Activated CD4-positive, CD25-positive, alpha-beta regulatory T cell treated with anti-CD3 and anti-CD28 coated beads, Interleukin-2, amount 50 U/mL, for 72 hours (primary cell): ENCODE measurements around the gene EID3.

Experiments used
- DNase-seq: peaks from one replicate; pipeline ENCODE4 v3.0.0; 2021

The EID3 gene

DNA sequence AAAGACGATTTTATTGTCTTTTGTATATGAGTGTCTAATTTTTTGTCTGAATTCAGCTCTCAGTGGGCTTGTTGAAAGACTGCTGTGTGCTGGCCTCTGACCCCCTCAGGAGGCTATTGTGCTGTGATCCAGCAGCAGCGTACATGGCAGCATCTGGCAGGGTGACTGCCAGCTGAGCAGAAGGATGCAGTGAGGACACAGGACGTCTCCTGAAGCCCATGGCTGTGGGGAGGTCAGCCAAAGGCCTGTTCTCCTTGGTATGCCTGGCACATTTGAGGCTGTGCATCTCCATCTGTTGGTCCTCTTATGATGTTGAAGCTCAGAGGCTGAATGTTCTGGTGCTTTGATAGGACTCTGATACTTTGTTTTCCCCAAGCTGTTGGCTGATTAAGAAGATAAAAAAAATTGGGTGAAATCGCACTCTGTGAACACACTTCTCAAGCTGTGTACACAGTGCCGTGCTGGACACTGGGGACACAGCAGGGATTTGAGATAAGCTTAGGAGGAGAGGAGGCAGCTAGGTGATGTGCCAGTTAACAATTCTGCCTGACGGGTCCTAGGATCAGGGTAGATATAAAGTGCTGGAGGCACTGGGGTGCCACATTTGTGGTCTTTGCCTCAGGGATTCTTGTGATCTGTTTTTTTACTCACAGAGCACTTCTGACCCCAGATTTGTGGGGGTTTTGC, 37.5 kb downstream of the EID3 start:
- DNase-seq, result no peak

- DNase-seq, result no peak
Measured at GRCh38 chr12:104342147-104342546, 38.6 kb downstream of the EID3 start.

- no peak for DNase-seq
Measured at GRCh38 chr12:104342635-104343249, 39.2 kb downstream of the EID3 start.

DNA sequence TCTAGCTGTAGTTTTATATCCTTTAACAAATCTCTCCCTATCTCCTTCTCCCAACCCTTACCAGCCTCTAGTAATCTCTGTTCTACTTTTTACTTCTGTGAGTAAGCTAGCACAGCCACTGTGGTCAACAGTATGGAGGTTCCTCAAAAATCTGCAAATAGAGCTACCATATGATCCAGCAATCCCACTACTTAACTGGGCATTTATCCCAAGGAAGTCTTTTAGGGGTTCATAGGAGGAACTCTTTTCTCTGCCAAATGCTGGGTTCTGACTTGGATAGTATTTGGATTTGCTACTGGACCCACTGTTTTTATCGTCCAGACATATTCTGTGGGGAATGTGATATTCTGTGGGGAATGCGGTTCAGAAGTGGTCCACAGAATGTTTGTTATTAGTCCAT, 41.1 kb downstream of the EID3 start:
- DNase-seq, result no peak

DNA sequence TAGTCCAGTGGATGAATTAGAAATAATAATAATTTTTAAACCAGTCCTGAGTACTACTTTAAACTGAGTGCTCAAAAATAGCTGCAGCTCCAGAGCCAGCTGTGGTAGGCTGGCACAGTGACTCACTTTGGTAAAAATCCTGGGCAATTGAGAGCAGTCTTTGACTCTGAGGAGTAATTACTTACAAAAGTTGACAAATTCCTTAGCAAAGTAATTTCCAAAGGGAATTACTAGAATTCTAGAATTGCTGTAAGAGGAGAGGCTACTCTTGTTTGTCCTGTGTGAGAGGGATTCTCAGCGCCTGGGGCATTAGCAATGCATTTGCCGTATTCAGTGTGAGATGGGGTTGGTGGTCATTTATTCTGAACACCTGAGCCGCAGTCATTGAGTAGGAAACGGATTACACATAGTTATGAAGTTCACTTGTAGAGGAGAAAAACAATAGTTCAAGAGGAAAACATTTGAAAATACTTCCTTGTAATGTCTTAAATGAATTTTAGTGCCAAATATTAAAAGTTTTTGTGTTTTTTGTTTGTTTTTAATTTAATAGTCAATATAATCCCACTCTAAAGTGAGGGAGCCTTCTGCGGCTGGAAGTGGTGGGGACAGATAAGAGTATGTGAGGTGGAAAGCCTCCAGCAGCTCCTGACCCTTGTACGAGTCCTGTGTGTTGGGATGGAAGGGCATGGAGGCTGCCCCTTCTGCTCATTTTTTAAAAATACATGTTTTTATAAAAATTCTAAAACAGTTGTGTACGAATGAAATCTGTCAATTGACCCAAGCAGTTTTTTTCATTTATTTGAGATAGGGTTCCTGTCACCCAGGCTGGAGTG, 41.9 kb downstream of the EID3 start:
- DNase-seq, result no peak

DNA sequence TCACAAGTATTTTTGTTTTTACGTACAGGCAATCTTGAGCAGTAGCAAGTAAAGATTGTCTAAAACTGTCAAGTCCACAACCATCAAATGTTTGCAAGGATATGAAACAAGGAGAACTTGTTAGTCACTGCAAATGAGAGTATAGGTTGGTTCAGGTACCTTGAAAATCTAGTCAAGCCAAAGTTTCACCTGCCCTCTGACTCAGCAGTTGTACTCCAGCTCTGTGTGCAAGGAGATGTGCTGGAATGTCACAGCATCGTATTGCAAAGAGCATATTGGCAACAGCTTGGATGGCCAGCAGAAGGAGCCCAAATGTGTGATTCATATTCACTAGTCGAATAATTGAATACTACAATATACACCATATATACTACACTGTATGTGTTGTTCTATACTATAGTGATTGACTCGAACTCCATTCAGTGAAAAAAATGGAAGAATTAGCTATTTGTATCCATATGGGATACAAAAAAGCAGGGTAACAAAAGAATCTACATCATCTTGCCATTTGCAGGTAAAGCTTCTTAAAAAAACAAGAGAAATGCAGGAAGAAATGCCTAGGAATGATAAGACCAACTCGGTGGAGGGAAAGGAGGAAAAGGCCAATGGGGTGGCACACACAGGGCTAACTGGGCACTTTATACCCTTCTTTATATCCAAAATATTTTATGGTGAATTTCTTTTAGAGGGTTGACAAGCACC, 44.0 kb downstream of the EID3 start:
- DNase-seq, result no peak

GRCh38 chr12:104348283-104348993, 44.9 kb downstream of the EID3 start:
- DNase-seq, result no peak

GRCh38 chr12:104348994-104349494, 45.5 kb downstream of the EID3 start:
- DNase-seq, result no peak

DNA sequence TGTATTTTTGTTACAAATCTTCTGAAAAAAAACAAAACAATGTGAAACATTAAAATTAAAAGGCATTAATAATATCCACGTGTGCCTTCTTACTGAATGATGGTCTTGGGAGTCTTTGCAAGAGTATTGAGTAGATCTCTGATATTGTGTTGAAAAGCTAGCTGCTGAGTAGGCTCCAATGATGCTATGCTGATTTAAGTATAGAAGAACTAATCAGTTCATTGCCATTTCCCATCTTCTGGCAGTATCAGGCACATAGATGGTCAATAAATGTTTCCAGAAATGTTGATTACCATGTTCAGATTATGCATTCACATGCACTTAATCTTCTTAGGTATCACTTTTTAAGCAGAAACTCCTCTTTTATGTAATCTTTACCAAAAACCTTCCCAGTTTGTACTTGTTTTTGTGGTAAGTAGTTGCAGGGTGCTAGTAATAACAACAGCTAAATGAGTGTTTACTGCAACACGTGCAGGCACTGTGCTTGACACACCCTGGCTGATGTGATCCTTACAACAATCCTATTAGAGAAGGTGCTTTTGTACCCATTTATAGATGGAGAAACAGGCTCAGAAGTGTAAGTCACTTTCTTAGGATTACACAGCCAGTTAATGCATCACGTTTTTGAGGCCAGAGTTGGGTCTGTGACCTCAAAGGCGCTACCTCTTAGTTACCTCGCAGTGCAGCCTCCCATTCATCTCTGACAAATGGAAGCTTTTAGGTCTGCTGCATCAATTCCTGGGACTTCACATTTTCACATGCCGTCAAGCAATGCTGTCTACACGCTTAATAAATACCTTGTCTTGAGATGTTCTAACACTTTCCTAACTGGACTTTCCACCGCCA, 46.9 kb downstream of the EID3 start:
- no peak for DNase-seq

DNA sequence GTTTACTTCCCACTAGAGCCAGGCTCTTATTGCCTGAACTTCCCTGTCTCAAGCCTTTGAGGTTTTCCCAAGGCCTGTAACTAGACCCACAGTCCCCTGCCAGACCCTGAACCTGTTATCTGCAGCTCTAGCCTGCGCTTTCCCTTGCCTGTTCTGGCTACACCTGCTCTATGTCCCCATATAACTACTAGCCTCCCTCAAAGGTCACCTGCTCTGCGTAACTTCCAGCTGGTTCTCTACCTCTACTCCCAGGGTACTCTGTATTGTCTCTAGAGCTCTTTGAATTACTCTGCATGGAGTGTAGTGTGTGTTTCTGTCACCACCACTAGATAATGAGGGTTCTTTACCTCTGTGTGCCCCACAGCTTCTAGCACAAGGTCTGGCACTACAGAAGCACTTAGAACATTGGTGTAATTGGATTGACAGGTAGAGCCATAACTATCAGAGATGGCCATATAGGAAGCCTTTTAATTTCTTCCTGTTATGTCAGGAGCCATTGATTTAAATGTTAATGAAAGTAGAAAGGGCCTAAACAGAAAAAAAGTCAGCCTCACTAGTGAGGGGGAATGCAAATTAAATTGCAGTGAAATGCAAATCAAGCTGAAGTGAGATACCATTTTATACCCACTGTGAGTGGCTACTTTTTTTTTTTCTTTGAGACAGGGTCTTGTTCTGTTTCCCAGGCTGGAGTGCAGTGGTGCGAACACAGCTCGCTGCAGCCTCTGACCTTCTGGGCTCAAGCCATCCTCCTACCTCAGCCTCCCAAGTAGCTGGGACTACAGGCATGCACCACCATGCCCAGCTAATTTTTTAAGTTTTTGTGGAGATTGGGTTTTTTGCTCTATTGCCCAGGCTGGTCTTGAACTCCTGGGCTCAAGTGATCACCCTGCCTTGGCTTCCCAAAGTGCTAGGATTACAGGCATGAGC, 47.8 kb downstream of the EID3 start:
- DNase-seq, result no peak

DNA sequence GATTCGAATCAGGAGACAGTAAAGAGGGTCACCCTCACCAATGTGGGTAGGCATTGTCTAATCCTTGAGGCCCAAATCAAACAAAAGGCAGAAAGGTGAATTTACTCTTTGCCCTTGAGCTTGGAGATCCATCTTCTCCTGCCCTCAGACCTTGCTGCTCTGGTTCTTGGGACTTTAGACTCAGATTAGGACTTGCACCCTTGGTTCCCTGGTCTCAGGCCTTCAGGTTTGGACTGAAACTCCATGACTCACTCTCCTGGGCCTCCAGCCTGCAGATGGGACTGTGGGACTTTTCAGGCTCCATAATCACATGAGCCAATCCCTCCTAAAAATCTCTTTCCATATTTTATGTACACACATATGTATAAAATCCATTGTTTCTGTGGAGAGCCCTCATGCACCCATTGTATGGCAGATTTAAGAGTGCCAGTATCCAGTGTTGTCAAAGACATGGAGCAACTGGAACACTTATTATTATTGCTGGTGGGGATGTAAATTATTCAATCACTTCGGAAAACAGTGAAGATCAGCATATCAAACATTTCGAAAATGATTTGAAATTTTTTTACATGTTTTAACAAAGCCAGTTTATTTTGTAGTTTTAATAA, 48.7 kb downstream of the EID3 start:
- DNase-seq, result no peak

DNA sequence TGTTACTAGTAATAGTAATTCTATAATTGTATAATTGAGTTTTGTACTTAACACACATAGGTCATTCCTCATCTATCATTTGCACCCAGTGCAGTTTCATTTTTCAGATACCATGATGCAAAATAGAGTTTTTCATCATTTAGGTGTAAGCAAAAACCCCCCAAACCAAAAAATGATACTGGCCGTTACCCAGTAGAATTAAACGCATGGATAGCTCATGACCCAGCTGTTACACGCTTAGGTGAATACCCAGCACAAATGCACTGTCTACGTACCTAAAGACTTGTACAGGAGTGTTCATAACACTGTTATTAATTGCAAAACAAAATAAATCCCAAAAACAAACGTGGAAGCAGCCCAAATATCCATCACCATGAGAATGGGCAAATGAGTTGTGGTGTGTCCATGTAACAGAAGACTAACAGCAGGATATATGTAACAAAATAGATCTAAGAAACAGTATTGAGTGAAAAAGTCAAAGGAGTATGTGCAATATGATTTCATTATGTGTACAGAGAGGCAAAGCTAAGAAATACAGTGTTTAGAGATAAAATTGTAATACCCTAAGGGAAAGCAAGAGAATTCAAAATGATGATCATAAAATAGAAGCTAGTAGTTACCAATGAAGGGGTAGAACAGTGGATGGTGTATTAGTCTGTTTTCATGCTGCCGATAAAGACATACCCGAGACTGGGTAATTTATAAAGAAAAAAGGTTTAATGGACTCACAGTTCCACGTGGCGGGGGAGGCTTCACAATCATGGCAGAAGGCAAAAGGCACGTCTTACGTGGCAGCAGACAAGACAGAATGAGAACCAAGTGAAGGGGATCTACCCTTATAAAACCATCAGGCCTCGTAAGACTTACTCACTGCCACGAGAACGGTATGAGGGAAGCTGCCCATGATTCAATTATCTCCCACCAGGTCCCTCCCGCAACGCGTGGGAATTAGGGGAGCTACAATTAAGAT, 49.8 kb downstream of the EID3 start:
- no peak for DNase-seq

DNA sequence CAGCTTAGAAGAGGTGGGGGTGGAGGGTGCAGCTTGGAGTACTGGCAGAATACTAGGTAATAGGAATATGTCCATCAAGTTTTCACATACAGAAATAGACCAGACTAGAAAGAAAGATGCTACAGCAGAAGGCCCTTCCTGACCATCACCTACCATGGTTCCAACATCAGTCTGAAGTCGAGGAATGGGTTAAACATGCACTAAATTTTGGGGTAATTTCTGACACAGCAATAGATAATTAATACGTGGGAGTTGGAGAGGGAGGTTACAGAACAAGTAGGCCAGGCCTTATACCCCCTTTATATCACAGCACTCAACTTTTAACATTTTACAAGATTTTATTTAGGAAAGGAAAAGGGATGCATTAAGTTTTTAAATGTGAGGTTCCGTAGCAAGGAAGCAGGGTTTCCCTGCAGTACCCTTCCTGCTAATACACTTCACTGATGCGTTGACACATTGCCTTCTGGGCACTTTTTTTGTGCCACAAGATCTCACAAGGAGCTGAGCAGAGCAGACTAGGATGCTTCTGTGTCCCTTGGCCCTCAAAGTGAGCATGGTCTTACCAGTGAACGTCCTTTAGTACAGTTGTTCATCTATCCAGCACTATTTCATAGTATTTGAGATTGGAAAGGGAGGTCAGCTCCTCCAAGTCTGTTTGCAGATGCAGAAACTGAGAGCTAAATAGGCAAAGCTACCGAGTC, 50.8 kb downstream of the EID3 start:
- no peak for DNase-seq
